HepG2 (cell line): ENCODE data around the gene RTKN2. TPM values are rescaled to one million over a fixed set of nuclear protein-coding genes. Genes with fewer than 3 reads are reported as not detected.
A peak's percentile ranks its signal among the peaks of the same experiment; 100 is the strongest.

Experiments used
- CHD4 ChIP-seq: fragments of 200-600 bp; sonication (generic); IDR thresholded peaks from 2 replicates; pipeline ENCODE4 v1.7.0; 2017; ENCODE audit warnings: mild to moderate bottlenecking, low read length, borderline replicate concordance
- GATA4 ChIP-seq: sonication (generic); IDR thresholded peaks from 2 replicates; pipeline ENCODE4 v1.6.1; 2016; ENCODE audit warnings: antibody characterized with exemption, low read depth, borderline replicate concordance
- GATAD2A ChIP-seq: IDR thresholded peaks from 2 replicates; pipeline ENCODE4 v1.6.1; 2016
- KLF12 ChIP-seq: sonication (generic); formaldehyde crosslinking; IDR thresholded peaks from 2 replicates; pipeline ENCODE4 v1.4.0; 2020; ENCODE audit warnings: missing genetic modification reagents, borderline replicate concordance
- MEIS2 ChIP-seq: sonication (generic); formaldehyde crosslinking; IDR thresholded peaks from 2 replicates; pipeline ENCODE4 v1.9.0; 2021; ENCODE audit warnings: mild to moderate bottlenecking, missing genetic modification reagents
- NR2F1 ChIP-seq, 2 experiments: fragments of 450-650 bp in 1 of 2; formaldehyde crosslinking in 1 of 2; IDR thresholded peaks; 2 replicates each; pipeline versions ENCODE4 v1.5.0 to v1.6.1; 2016 to 2020; ENCODE audit warnings: mild to moderate bottlenecking in 1 of 2, missing compliant biosample characterization in 1 of 2, missing genetic modification reagents in 1 of 2, moderate library complexity in 1 of 2
- RCOR2 ChIP-seq: IDR thresholded peaks from 2 replicates; pipeline ENCODE4 v1.6.1; 2016; ENCODE audit warnings: missing biosample characterization, missing genetic modification reagents
- SAP130 ChIP-seq: IDR thresholded peaks from 2 replicates; pipeline ENCODE4 v1.6.1; 2016; ENCODE audit warnings: low read depth
- SOX6 ChIP-seq, 2 experiments: fragments of 450-650 bp in 1 of 2; sonication (generic) in 1 of 2; formaldehyde crosslinking in 1 of 2; IDR thresholded peaks; 2 replicates each; pipeline versions ENCODE4 v1.4.0 to v1.6.1; 2017 to 2020; ENCODE audit warnings: antibody characterized with exemption in 1 of 2, mild to moderate bottlenecking in 1 of 2, missing genetic modification reagents in 1 of 2
- TBX2 ChIP-seq: sonication (generic); formaldehyde crosslinking; IDR thresholded peaks from 2 replicates; pipeline ENCODE4 v1.5.0; 2020; ENCODE audit warnings: missing genetic modification reagents, mild to moderate bottlenecking, borderline replicate concordance
- TBX3 ChIP-seq: fragments of 450-650 bp; IDR thresholded peaks from 2 replicates; pipeline ENCODE4 v1.6.1; 2017; ENCODE audit warnings: antibody characterized with exemption, mild to moderate bottlenecking, inconsistent platforms, borderline replicate concordance
- TCF7 ChIP-seq: sonication (generic); IDR thresholded peaks from 2 replicates; pipeline ENCODE4 v1.6.1; 2016; ENCODE audit warnings: antibody characterized with exemption, low read depth
- THAP11 ChIP-seq: IDR thresholded peaks from 2 replicates; pipeline ENCODE4 v1.6.1; 2016; ENCODE audit warnings: missing biosample characterization, missing genetic modification reagents
- ZKSCAN1 ChIP-seq: fragments of 150-350 bp; IDR thresholded peaks from 2 replicates; pipeline ENCODE4 v1.6.1; 2014; ENCODE audit warnings: low read length
- ZNF3 ChIP-seq: IDR thresholded peaks from 2 replicates; pipeline ENCODE4 v1.7.0; 2017; ENCODE audit warnings: inconsistent platforms
- ZNF501 ChIP-seq: sonication (generic); formaldehyde crosslinking; IDR thresholded peaks from 2 replicates; pipeline ENCODE4 v1.5.1; 2020; ENCODE audit warnings: mild to moderate bottlenecking, moderate library complexity, missing genetic modification reagents
- ZSCAN20 ChIP-seq: sonication (generic); formaldehyde crosslinking; IDR thresholded peaks from 2 replicates; pipeline ENCODE4 v1.4.0; 2020; ENCODE audit warnings: missing genetic modification reagents, mild to moderate bottlenecking, borderline replicate concordance
- polyA plus RNA-seq, 8 experiments: library from polyadenylated mRNA; depleted of rRNA in 3 of 8; stranded (reverse) in 7 of 8; unstranded in 1 of 8; fragments of >200 nt; fragmentation: Illumina TruSeq in 4 of 8; extraction: Trizol in 4 of 8; gene quantifications; 2 replicates each; pipeline versions ENCODE4 v1.2.1 to v1.2.3, GENCODE V29; 2011 to 2016; ENCODE audit warnings: low read depth in 4 of 8, missing spikeins in 1 of 8, mixed read lengths in 1 of 8; ENCODE audit not compliant: insufficient read depth in 1 of 8
- total RNA-seq, 5 experiments: library from RNA; depleted of rRNA; stranded (reverse); fragments of >200 nt; fragmentation: Illumina TruSeq; extraction: Trizol; gene quantifications; 2 replicates each; pipeline ENCODE4 v1.2.3, GENCODE V29; 2016; ENCODE audit warnings: low read depth in 1 of 5
- TF ChIP-seq, protein P1 (sequence below), 2 experiments: fragments of 450-650 bp in 1 of 2; sonication (generic) in 1 of 2; formaldehyde crosslinking; IDR thresholded peaks; 2 replicates each; pipeline versions ENCODE4 v1.5.0 to v1.8.0; 2020 to 2022; ENCODE audit warnings: mild to moderate bottlenecking in 1 of 2, missing genetic modification reagents in 1 of 2
- TF ChIP-seq, protein P2 (sequence below): sonication (generic); formaldehyde crosslinking; IDR thresholded peaks from 2 replicates; pipeline ENCODE4 v1.4.0; 2020; ENCODE audit warnings: mild to moderate bottlenecking, missing genetic modification reagents
- TF ChIP-seq, protein P3 (sequence below): IDR thresholded peaks from 2 replicates; pipeline ENCODE4 v1.6.1; 2016; ENCODE audit warnings: low read depth
- TF ChIP-seq, protein P4 (sequence below): sonication (generic); formaldehyde crosslinking; IDR thresholded peaks from 2 replicates; pipeline ENCODE4 v1.5.1; 2020; ENCODE audit warnings: mild to moderate bottlenecking, missing genetic modification reagents, borderline replicate concordance

The RTKN2 gene
- total and polyA plus RNA-seq, 2 of the 13 experiments (the other 11 are each of a cell fraction or from before 2014, with no cell fraction given): 2.2 to 7.0 TPM

DNA sequence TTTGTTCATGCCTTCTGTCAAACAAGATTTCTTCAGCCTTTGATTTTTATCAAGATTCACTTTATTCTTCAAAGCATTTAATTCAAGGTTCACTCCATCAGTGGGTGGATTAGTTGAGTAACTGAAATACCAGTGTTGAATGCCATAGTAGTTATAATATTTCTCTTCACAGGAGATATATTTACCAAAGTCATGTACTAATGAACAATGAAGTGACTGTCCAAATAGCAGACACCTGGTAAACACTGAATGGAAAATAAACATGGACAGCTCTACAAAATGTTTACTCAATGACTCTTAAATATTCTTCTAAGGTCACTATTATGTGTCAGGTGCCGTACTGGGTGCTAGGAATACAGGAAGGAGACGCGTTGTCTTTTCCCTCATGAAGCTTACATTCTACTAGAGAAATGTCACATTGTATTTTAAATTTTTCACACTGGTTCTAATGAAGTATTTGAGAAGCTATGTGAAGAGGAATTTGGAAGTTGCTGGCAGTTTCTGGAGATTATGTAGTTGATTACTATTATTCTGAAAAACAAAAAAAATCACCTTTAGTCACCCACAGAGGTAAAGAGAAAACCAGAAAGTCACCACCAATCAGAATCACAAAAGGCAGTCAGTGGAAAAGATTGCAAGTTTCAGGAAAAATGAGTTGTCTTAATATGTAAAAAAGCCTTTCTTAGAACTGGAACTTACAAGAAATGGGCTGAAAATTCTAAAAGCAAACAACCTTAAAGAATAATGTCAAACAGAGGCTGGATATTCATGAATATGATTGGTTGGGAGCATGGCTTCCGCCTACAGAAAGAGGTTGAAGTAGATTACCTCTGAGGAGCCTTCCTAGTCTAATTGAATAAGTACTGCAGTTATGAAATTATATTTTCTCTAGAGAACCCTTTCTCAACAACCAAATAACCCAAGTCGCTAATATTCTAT, 84.5 kb downstream of the RTKN2 start (continued):
- TF ChIP-seq, protein P1, sequence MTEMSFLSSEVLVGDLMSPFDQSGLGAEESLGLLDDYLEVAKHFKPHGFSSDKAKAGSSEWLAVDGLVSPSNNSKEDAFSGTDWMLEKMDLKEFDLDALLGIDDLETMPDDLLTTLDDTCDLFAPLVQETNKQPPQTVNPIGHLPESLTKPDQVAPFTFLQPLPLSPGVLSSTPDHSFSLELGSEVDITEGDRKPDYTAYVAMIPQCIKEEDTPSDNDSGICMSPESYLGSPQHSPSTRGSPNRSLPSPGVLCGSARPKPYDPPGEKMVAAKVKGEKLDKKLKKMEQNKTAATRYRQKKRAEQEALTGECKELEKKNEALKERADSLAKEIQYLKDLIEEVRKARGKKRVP (CRISPR knock-in tag; IDR thresholded peaks at IDR 0.05): 0 out of 4 replicates have a peak, but pooled peaks of 1 of the 2 experiments have one; percentile 39
- TF ChIP-seq TBX2: peak; percentile 58; the same call in 1 of the 2 replicates
- no peak for TF ChIP-seq ZNF501 (CRISPR knock-in tag)
- peak; percentile 92 for TF ChIP-seq RCOR2 (CRISPR knock-in tag)
- peak; percentile 81 for TF ChIP-seq ZKSCAN1
- TF ChIP-seq TCF7: peak; percentile 68
- TF ChIP-seq NR2F1 (CRISPR knock-in tag; IDR thresholded peaks at IDR 0.05): peak in 1 of 2 experiments; percentile 71; a peak in 2 of 4 replicates
- 0 out of 2 replicates have a peak, but pooled peaks have one; percentile 22 for TF ChIP-seq THAP11 (CRISPR knock-in tag)
- TF ChIP-seq ZNF3: peak; percentile 86; the same call in 1 of the 2 replicates
- no peak for TF ChIP-seq ZSCAN20
- TF ChIP-seq SAP130 (CRISPR knock-in tag): peak; percentile 69
- TF ChIP-seq SOX6 (IDR thresholded peaks at IDR 0.05): no peak
- TF ChIP-seq SOX6 (CRISPR knock-in tag; IDR thresholded peaks at IDR 0.05): peak; percentile 88
- TF ChIP-seq KLF12 (CRISPR knock-in tag): no peak
- TF ChIP-seq, protein P2, sequence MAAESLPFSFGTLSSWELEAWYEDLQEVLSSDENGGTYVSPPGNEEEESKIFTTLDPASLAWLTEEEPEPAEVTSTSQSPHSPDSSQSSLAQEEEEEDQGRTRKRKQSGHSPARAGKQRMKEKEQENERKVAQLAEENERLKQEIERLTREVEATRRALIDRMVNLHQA: no peak
- no peak for TF ChIP-seq MEIS2 (CRISPR knock-in tag)
- TF ChIP-seq CHD4: peak; percentile 97; the same call in 1 of the 2 replicates
- peak; percentile 88 for TF ChIP-seq GATAD2A (CRISPR knock-in tag)
- TF ChIP-seq GATA4: 0 out of 2 replicates have a peak, but pooled peaks have one; percentile 23
- TF ChIP-seq, protein P3, sequence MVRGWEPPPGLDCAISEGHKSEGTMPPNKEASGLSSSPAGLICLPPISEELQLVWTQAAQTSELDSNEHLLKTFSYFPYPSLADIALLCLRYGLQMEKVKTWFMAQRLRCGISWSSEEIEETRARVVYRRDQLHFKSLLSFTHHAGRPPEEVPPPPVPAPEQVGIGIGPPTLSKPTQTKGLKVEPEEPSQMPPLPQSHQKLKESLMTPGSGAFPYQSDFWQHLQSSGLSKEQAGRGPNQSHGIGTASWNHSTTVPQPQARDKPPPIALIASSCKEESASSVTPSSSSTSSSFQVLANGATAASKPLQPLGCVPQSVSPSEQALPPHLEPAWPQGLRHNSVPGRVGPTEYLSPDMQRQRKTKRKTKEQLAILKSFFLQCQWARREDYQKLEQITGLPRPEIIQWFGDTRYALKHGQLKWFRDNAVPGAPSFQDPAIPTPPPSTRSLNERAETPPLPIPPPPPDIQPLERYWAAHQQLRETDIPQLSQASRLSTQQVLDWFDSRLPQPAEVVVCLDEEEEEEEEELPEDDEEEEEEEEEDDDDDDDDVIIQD (CRISPR knock-in tag): peak; percentile 67; the same call in 1 of the 2 replicates
- TF ChIP-seq, protein P4, sequence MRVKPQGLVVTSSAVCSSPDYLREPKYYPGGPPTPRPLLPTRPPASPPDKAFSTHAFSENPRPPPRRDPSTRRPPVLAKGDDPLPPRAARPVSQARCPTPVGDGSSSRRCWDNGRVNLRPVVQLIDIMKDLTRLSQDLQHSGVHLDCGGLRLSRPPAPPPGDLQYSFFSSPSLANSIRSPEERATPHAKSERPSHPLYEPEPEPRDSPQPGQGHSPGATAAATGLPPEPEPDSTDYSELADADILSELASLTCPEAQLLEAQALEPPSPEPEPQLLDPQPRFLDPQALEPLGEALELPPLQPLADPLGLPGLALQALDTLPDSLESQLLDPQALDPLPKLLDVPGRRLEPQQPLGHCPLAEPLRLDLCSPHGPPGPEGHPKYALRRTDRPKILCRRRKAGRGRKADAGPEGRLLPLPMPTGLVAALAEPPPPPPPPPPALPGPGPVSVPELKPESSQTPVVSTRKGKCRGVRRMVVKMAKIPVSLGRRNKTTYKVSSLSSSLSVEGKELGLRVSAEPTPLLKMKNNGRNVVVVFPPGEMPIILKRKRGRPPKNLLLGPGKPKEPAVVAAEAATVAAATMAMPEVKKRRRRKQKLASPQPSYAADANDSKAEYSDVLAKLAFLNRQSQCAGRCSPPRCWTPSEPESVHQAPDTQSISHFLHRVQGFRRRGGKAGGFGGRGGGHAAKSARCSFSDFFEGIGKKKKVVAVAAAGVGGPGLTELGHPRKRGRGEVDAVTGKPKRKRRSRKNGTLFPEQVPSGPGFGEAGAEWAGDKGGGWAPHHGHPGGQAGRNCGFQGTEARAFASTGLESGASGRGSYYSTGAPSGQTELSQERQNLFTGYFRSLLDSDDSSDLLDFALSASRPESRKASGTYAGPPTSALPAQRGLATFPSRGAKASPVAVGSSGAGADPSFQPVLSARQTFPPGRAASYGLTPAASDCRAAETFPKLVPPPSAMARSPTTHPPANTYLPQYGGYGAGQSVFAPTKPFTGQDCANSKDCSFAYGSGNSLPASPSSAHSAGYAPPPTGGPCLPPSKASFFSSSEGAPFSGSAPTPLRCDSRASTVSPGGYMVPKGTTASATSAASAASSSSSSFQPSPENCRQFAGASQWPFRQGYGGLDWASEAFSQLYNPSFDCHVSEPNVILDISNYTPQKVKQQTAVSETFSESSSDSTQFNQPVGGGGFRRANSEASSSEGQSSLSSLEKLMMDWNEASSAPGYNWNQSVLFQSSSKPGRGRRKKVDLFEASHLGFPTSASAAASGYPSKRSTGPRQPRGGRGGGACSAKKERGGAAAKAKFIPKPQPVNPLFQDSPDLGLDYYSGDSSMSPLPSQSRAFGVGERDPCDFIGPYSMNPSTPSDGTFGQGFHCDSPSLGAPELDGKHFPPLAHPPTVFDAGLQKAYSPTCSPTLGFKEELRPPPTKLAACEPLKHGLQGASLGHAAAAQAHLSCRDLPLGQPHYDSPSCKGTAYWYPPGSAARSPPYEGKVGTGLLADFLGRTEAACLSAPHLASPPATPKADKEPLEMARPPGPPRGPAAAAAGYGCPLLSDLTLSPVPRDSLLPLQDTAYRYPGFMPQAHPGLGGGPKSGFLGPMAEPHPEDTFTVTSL (CRISPR knock-in tag): peak; percentile 63; the same call in 1 of the 2 replicates
- peak; percentile 94 for TF ChIP-seq TBX3
